SU-DHL-6 (cell line): Measurements from ENCODE around the gene RAD23B.

Experiments
- H2AFZ ChIP-seq: fragments of 200-600 bp; sonication (generic); 2 replicates; pipeline ENCODE4 v1.6.1; 2014; ENCODE audit warnings: low read depth, mild to moderate bottlenecking, moderate library complexity, mixed read lengths, antibody characterized with exemption, low read length; ENCODE audit not compliant: severe bottlenecking
- H3F3A ChIP-seq: fragments of 200-600 bp; shearing (Covaris generic); 2 replicates; pipeline ENCODE4 v1.6.0; 2016; ENCODE audit warnings: antibody characterized with exemption, mild to moderate bottlenecking; ENCODE audit not compliant: insufficient read depth
- H3K27ac ChIP-seq: fragments of 200-600 bp; sonication (generic); 2 replicates; pipeline ENCODE4 v1.5.1; 2016; ENCODE audit warnings: low read depth, mild to moderate bottlenecking, low read length, moderate library complexity, mixed read lengths
- H3K27me3 ChIP-seq: fragments of 200-600 bp; sonication (generic), shearing (Covaris generic); 2 replicates; pipeline ENCODE4 v1.6.0; 2014; ENCODE audit warnings: mild to moderate bottlenecking, low read length
- H3K36me3 ChIP-seq: fragments of 200-600 bp; sonication (generic); 2 replicates; pipeline ENCODE4 v1.6.1; 2014; ENCODE audit warnings: mild to moderate bottlenecking, low read length, mixed read lengths
- H3K4me2 ChIP-seq: fragments of 300-600, 200-600 bp; shearing (Covaris generic), sonication (generic); 2 replicates; pipeline ENCODE4 v1.6.0; 2014; ENCODE audit warnings: low read length, low read depth, mild to moderate bottlenecking; ENCODE audit not compliant: poor library complexity, severe bottlenecking
- H3K4me3 ChIP-seq: fragments of 200-600 bp; sonication (generic); 2 replicates; pipeline ENCODE4 v1.5.1; 2014; ENCODE audit warnings: antibody characterized with exemption, low read length, mild to moderate bottlenecking, mixed read lengths; ENCODE audit not compliant: insufficient read depth, poor library complexity, severe bottlenecking
- H3K79me2 ChIP-seq: fragments of 200-600 bp; sonication (generic); 2 replicates; pipeline ENCODE4 v1.6.1; 2014; ENCODE audit warnings: mild to moderate bottlenecking, low read length, moderate library complexity; ENCODE audit not compliant: insufficient read depth
- H3K9ac ChIP-seq: fragments of 200-600 bp; sonication (generic); 2 replicates; pipeline ENCODE4 v1.7.0; 2014; ENCODE audit warnings: mild to moderate bottlenecking, low read length
- H3K9me2 ChIP-seq: fragments of 200-600 bp; sonication (generic); replicated peaks from 2 replicates; pipeline ENCODE4 v1.6.1; 2014; ENCODE audit warnings: low read length; ENCODE audit not compliant: insufficient read depth
- H3K9me3 ChIP-seq: fragments of 200-600 bp; sonication (generic); 2 replicates; pipeline ENCODE4 v1.6.1; 2014; ENCODE audit warnings: low read length, mixed read lengths; ENCODE audit not compliant: insufficient read depth
- H4K20me1 ChIP-seq: fragments of 200-600 bp; sonication (generic); 2 replicates; pipeline ENCODE4 v1.6.1; 2014; ENCODE audit warnings: low read depth, mild to moderate bottlenecking, antibody characterized with exemption, low read length, moderate library complexity, mixed read lengths
- EZH2phosphoT487 ChIP-seq: fragments of 200-600 bp; sonication (generic), shearing (Covaris generic); conservative IDR thresholded peaks from 2 replicates; pipeline ENCODE4 v1.6.1; 2018; ENCODE audit warnings: mild to moderate bottlenecking, antibody characterized with exemption, low read length, moderate library complexity, mixed read lengths
- TF ChIP-seq, protein P1 (sequence below): fragments of 200-600 bp; sonication (generic); IDR thresholded peaks from one replicate; pipeline ENCODE4 v1.5.1; 2017; ENCODE audit warnings: antibody characterized with exemption, mild to moderate bottlenecking, low read length, moderate library complexity; ENCODE audit not compliant: insufficient read depth, poor library complexity, severe bottlenecking

RAD23B gene

DNA sequence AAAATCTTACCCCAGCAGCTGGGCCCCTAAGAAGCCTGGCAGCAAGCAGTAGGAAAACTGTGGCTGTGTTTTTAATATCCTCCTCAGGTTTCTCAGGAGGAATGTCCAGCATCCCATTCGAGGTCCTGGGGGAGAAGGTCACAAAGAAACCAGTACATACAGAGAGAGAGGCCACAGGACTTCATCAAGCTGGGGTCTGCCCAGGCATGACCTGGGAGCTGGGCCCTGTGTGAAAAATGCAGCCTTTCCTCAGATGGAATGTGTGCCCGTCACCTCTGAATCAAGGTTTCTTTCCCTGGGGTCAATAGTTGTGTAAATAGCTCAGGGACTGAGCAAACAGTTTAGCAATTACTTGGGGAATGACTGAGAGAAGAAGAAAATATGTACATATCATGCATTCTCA, 33.9 kb upstream of the RAD23B start:
- TF ChIP-seq, protein P1, sequence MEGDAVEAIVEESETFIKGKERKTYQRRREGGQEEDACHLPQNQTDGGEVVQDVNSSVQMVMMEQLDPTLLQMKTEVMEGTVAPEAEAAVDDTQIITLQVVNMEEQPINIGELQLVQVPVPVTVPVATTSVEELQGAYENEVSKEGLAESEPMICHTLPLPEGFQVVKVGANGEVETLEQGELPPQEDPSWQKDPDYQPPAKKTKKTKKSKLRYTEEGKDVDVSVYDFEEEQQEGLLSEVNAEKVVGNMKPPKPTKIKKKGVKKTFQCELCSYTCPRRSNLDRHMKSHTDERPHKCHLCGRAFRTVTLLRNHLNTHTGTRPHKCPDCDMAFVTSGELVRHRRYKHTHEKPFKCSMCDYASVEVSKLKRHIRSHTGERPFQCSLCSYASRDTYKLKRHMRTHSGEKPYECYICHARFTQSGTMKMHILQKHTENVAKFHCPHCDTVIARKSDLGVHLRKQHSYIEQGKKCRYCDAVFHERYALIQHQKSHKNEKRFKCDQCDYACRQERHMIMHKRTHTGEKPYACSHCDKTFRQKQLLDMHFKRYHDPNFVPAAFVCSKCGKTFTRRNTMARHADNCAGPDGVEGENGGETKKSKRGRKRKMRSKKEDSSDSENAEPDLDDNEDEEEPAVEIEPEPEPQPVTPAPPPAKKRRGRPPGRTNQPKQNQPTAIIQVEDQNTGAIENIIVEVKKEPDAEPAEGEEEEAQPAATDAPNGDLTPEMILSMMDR: no peak
- TF ChIP-seq EZH2phosphoT487: no peak
- no peaks in the 10 kb centered on the region for H4K20me1 ChIP-seq
- H3K9ac ChIP-seq: no peak overlapping the region
- no peak overlapping the region for H2AFZ ChIP-seq
- H3K9me3 ChIP-seq: no peaks in the 10 kb centered on the region
- H3K4me3 ChIP-seq: no peak overlapping the region
- H3K27me3 ChIP-seq: no peaks in the 10 kb centered on the region
- no peaks in the 10 kb centered on the region for H3K79me2 ChIP-seq
- H3K4me2 ChIP-seq: no peak overlapping the region
- no peaks in the 10 kb centered on the region for H3F3A ChIP-seq
- H3K36me3 ChIP-seq: no peaks in the 10 kb centered on the region
- no peaks in the 10 kb centered on the region for H3K9me2 ChIP-seq
- no peak overlapping the region for H3K27ac ChIP-seq

DNA sequence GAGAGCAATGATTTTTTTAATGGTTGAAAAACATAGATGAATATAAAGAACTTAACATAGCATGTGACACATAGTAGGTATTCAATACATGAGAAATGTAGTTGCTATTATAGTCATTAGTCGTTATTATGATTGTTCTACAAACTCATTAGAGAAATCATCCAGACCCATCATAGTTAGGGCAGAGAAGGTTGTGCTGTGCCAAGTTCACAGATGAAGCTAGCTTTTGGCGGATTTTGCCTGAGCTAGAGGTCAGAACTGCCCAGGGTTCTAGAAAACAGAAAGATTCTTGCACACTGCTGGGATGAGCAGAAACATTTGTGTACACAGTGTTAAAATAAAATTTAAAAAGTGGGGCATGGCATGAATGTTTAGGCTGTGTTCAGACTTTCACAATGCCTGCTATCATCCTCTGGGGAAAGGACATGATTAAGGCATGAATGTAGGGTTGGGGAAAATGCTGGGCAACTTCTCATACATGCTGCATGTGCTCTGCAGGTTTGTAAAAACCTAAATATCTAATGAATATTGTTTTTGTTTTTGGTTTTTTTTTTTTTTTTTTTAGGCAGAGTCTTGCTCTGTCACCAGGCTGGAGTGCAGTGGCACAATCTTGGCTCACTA, 33.3 kb upstream of the RAD23B start:
- TF ChIP-seq, protein P1: no peak
- TF ChIP-seq EZH2phosphoT487: no peak
- H2AFZ ChIP-seq: no peak overlapping the region
- no peak overlapping the region for H3K4me2 ChIP-seq
- no peaks in the 10 kb centered on the region for H3K9me3 ChIP-seq
- no peaks in the 10 kb centered on the region for H3K9me2 ChIP-seq
- H3K27ac ChIP-seq: no peak overlapping the region
- no peak overlapping the region for H3K9ac ChIP-seq
- no peak overlapping the region for H3K4me3 ChIP-seq
- H3K79me2 ChIP-seq: no peaks in the 10 kb centered on the region
- H3F3A ChIP-seq: no peaks in the 10 kb centered on the region
- H3K27me3 ChIP-seq: no peaks in the 10 kb centered on the region
- no peaks in the 10 kb centered on the region for H4K20me1 ChIP-seq
- H3K36me3 ChIP-seq: no peaks in the 10 kb centered on the region

DNA sequence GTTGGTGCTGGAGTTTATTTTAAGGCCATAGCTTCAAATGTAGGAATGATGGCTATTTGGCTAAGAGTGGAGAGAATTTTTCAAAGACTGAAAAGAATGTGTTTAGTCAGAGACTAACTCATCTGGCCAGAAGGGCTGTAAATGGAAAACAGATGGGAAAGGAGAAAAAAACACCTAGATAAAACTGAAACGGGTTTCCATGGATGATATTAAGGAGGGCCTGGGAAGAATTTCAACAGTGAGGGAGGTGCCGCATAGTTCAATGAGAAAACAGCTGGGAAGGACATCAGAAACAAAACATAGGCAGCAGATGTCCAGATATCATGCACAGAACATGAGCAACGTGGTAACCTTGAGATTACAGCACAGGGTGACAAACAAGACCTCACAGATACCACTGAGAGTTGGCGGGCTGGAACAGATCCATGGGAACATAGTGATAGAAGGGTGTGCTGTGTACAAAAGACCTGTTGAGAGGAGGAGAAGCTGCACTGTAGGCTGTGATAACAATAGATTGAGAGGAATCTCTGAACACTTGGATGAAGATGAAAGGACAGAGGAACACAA, 31.2 kb upstream of the RAD23B start:
- H4K20me1 ChIP-seq: no peaks in the 10 kb centered on the region
- H3K4me2 ChIP-seq: no peak overlapping the region
- H3F3A ChIP-seq: no peaks in the 10 kb centered on the region
- H3K9me2 ChIP-seq: no peaks in the 10 kb centered on the region
- TF ChIP-seq EZH2phosphoT487: no peak
- TF ChIP-seq, protein P1: no peak
- no peak overlapping the region for H3K27ac ChIP-seq
- no peak overlapping the region for H3K4me3 ChIP-seq
- H3K9ac ChIP-seq: no peak overlapping the region
- no peaks in the 10 kb centered on the region for H3K36me3 ChIP-seq
- no peaks in the 10 kb centered on the region for H3K79me2 ChIP-seq
- no peaks in the 10 kb centered on the region for H3K27me3 ChIP-seq
- H3K9me3 ChIP-seq: no peaks in the 10 kb centered on the region
- H2AFZ ChIP-seq: no peak overlapping the region
